Measurements from ENCODE around the gene URI1. TPM values are rescaled to one million over a fixed set of nuclear protein-coding genes. Genes with fewer than 3 reads are reported as not detected.
"Not testable (repeated sequence)": the region's sequence is repeated elsewhere in the genome, so short reads cannot be mapped to it uniquely, and the experiment has no call there.

Gene URI1, protein sequence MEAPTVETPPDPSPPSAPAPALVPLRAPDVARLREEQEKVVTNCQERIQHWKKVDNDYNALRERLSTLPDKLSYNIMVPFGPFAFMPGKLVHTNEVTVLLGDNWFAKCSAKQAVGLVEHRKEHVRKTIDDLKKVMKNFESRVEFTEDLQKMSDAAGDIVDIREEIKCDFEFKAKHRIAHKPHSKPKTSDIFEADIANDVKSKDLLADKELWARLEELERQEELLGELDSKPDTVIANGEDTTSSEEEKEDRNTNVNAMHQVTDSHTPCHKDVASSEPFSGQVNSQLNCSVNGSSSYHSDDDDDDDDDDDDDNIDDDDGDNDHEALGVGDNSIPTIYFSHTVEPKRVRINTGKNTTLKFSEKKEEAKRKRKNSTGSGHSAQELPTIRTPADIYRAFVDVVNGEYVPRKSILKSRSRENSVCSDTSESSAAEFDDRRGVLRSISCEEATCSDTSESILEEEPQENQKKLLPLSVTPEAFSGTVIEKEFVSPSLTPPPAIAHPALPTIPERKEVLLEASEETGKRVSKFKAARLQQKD
- 10 to 100 TPM; 21.8 to 35.1 (median 32.5) TPM for polyA plus RNA-seq

GRCh38 chr19:29941828-29942403 lies at the start of gene URI1:
Gene URI1 (plus strand): TSS chr19:29942239. CDS start chr19:29942548, 309 bp downstream.
- WGBS, 3 donors = 0% methylated on average over 43 to 59 of the region's 59 CpGs
- no peak within 1 kb of the TSS for H3K27ac ChIP-seq (ENCODE audit: low read depth, low read length)

DNA sequence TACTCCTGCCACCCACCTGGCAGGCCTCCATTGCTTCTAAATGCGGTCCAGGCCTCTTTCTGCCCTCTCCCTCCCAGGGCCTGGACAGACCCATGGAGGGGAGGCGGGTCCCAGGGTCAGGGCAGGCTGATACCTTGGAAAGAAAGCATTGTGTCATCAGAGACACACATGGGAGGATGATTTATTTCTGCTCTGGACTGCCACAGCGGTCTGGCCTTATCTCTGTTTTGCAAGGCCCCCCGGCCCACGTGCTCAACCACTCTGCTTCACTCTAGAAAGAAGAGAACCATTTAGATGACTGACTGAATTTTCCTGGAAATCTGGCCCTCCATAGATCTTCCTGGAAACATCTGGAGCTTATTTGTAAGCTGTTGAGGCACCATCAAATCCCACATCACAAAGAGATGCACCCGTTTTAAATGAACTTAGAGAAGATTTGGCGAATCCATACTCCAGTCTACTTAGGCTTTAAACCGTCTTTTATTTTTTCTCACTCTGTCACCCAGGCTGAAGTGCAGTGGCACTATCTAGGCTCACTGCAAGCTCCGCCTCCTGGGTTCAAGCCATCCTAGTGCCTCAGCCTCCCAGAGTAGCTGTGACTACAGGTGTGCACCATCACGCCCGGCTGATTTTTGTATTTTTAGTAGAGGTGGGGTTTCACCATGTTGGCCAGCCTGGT lies 48.3 kb upstream of the URI1 start:
- H3K27ac ChIP-seq (ENCODE audit: low read depth, low read length) = no peak overlapping the region
- WGBS, 3 donors = 47 to 65% (median 48%) methylated on average over 11 of the region's 11 CpGs

DNA sequence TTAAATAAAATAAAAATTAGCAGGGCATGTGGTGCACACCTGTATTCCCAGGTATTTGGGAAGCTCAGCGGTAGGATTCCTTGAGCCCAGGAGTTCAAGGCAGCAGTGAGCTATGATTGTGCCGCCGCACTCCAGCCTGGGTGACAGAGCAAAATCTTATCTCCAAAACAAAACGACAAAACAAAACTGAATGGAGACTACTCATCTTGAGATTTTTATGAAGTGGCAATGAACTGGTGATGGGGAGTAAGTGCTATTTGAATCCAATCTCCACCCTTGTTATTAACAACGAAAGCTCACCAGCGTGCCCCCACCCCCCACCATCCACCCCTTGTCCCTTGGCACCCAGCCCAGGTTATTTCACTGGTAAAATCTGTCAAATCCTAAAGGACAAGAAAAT lies 45.2 kb upstream of the URI1 start:
- WGBS, 3 donors = 48 to 59% (median 56%) methylated on average over 6 of the region's 6 CpGs
- no peak overlapping the region for H3K27ac ChIP-seq (ENCODE audit: low read depth, low read length)

DNA sequence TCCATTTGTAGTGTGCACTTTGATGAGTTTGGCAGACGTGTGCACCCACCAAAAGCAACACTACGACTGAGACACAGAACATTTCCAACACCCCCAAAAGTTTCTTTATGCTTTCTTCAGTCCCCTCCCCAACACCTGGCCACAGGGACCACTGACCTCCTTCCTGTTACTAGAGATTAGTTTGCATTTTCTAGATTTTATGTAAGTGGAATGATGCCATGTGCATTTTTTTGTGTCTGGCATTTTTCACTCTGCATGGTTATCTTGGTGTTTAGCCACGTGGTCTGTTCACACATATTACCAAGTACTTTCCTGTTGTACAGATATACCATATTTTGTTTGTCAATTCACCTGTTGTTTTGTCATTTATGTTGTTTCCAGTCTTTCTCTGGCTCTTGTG lies 44.6 kb upstream of the URI1 start:
- 53 to 58% (median 55%) methylated on average over 3 of the region's 3 CpGs for WGBS, 3 donors
- no peak overlapping the region for H3K27ac ChIP-seq (ENCODE audit: low read depth, low read length)

DNA sequence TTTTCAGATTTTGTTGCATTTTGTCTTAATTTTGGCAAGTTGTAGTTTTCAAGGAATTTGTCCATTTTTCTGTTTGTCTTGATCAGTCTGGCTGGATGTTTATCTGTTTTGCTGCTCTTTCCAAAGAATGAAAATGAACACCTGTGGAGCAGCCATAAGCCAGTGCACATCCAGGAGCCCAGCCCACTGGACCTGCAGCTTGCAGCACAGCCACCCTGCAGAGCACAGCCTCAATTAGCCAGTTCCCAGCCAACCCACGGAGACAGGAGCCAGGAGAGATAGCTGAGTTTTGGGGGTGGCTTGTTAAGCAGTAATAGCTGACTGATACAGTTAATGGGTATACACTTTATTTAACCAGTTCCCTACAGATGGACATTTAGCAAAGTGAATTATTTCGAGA lies 38.0 kb upstream of the URI1 start:
- no peak overlapping the region for H3K27ac ChIP-seq (ENCODE audit: low read depth, low read length)
- 56 to 87% (median 85%) methylated on average over 2 of the region's 2 CpGs for WGBS, 3 donors

DNA sequence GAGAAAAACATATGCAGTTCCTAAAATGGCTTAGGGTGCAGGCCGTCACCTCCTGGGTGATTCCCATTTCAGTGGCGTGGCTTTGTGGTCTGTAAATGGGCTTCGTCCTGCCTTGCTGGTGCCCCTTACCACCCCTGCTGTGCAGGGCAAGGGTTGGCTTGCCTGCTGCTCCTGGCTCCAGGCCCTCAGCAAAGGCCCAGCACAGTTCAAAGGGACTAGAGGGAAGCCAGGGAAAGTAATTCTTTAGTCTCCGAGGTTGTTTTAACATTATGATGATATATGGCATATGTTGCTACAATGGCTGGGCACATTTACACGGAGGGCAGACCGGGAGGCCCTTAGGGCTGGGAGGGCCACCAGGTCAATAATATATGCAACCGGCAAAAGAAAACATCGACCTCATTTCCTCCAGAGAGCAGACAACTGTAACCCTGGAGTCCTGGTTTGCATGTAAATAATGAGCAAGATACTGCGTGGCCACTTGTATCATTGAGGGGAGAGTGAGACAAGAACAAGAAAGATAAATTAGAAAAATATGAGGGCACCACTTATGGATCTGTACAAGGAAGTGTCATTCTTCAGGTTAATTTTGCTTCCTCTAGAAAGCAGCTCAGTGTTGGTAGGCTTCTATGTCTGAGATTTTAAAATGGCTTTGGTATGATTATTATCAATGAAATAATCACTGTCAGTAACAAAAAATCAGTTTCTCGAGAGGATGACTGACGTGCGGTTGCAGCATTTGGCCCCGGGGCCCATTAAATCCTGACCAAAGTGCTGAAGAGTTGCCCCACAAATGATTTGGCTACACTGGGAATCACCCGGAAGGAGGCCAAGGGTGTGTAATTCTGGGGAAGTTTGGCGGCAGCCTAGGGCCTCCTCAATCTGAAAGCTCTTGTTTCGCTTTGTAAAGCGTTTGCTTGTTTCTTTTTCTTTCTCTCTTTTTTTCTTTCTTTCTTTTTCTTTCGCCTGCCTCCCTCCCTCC lies 32.8 kb upstream of the URI1 start:
- WGBS, 3 donors = 52 to 70% (median 62%) methylated on average over 18 of the region's 18 CpGs
- no peak overlapping the region for H3K27ac ChIP-seq (ENCODE audit: low read depth, low read length)

- 38 to 55% (median 46%) methylated on average over 3 of the region's 3 CpGs for WGBS, 3 donors
- H3K27ac ChIP-seq (ENCODE audit: low read depth, low read length) = no peak overlapping the region
These were observed 27.1 kb upstream of the URI1 start for GRCh38 chr19:29914933-29915332.

DNA sequence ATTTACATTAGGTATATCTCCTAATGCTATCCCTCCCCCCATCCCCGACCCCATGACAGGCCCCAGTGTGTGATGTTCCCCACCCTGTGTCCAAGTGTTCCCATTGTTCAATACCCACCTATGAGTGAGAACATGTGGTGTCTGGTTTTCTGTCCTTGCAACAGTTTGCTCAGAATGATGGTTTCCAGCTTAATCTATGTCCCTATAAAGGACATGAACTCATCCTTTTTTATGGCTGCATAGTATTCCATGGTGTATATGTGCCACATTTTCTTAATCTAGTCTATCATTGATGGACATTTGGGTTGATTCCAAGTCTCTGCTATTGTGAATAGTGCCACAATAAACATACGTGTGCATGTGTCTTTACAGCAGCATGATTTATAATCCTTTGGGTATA lies 26.2 kb upstream of the URI1 start:
- WGBS, 3 donors = 72 to 82% (median 81%) methylated on average over 2 of the region's 2 CpGs
- H3K27ac ChIP-seq (ENCODE audit: low read depth, low read length) = not testable (repeated sequence)

DNA sequence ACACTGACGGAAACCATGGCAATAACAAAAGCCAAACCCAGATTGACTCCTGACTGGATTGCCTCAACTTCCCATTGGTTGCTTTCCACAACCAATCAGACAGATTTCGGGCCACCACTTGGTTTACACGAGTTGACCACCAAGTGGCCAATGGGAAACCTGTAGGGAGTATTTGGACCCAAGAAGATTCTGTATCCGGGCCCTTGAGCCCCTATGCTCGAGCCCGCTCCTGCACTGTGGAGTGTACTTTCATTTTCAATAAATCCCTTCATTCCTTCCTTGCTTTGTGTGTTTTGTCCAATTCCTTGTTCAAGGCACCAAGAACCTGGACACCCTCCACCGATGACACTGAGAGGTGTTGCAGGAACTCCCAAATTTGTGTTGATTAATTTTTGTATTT lies 24.1 kb upstream of the URI1 start:
- H3K27ac ChIP-seq (ENCODE audit: low read depth, low read length) = no peak overlapping the region
- 79 to 86% (median 85%) methylated on average over 7 of the region's 7 CpGs for WGBS, 3 donors

DNA sequence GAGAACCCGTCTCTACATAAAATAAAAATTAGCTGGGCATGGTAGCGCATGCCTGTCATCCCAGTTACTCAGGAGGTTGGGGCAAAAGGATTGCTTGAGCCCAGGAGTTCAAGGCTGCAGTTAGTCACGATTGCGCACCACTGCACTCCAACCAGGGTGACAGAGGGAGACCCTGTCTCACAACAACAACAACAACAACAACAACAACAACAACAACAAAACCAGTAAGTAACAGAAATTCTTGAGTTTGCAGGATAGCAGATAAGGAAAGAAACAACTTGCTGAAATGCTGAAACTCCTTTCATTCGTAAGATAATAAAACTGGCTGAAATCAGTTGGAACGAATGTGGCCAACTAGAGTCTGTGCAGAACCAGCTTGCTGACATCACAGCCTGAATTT lies 23.1 kb upstream of the URI1 start:
- H3K27ac ChIP-seq (ENCODE audit: low read depth, low read length) = no peak overlapping the region
- WGBS, 3 donors = 77 to 84% (median 80%) methylated on average over 6 of the region's 6 CpGs

GRCh38 chr19:29922972-29923371 lies 19.1 kb upstream of the URI1 start:
- 83 to 97% (median 93%) methylated on average over 4 of the region's 4 CpGs for WGBS, 3 donors
- no peak overlapping the region for H3K27ac ChIP-seq (ENCODE audit: low read depth, low read length)

DNA sequence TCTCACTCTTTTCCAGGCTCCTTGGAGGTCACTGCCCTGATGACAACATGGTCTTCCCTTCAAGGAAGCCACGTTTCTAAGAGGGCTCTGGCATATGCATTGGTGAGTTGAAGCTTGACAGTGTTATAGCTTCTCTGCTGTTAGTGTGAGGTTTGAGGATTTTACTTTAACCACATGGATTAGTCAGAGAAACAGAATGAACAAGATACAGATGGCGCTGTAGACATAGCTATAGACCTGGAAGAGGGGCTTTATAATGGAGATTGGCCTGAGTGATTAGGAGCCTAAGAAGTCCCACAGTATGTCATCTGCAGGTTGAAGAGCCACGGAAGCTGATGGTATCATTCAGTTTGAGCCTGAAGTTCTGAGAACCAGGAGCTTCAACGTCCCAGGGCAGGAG lies 18.4 kb upstream of the URI1 start:
- H3K27ac ChIP-seq (ENCODE audit: low read depth, low read length) = no peak overlapping the region
- WGBS, 3 donors = 70 to 73% (median 71%) methylated on average over 4 of the region's 4 CpGs

DNA sequence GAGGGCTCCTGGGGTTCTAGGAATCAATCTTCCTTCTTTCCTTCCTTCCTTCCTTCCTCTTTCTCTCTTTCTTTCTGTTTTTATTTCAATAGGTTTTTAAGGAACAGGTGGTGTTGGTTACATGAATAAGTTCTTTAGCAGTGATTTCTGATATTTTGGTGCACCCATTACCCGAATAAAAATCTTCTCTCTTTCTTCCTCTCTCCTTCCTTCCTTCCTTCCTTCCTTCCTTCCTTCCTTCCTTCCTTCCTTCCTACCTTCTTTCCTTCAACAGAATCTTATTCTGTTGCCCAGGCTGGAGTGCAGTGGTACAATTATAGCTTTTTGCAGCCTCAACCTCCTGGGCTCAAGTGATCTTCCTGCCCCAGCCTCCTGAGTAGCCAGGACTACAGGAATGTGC lies 16.0 kb upstream of the URI1 start:
- H3K27ac ChIP-seq (ENCODE audit: low read depth, low read length) = no peak overlapping the region
- WGBS, 3 donors = 63 to 67% (median 64%) methylated on average over 1 of the region's 1 CpG

GRCh38 chr19:29926801-29927200 lies 15.2 kb upstream of the URI1 start:
- 77 to 79% (median 78%) methylated on average over 5 of the region's 5 CpGs for WGBS, 3 donors

DNA sequence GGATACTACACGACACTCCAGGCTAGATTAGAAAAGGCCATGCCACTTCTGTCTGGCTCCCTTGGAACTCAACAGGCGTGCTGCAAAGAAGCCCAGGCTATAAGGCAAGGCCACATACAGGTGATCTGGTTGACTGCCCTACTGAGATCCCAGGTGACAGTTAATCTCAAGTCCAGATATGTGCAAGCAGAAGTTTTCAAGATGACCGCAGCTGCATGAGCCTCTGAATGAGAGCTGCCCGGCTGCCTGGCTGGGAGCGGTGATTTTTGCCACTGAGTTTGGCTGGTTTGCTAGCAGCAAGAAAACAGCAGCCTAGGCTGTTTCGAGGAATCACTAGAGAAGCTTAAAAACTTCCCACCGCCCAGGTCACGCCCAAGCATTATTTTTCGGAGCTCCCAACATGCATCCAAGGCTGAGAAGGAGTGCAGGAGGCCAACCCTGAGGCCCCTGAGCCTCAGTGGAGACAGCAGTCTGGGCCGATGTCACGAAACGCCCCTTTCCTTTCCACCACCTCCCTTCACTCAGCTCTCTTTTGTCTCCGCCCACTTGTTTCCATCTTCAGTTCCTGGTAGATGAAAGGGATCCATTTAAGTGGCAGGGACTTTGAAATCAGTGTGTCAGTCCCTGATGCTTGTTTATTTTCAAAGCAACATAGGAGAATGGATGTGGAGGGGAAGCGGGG lies 14.0 kb upstream of the URI1 start:
- H3K27ac ChIP-seq (ENCODE audit: low read depth, low read length) = no peak overlapping the region
- WGBS, 3 donors = 55 to 67% (median 66%) methylated on average over 14 of the region's 14 CpGs

More at GRCh38 chr19:29926801-29927200, 15.2 kb upstream of the URI1 start:
- no peak overlapping the region for H3K27ac ChIP-seq (ENCODE audit: low read depth, low read length)

GRCh38 chr19:29928831-29929230 lies 13.2 kb upstream of the URI1 start:
- no peak overlapping the region for H3K27ac ChIP-seq (ENCODE audit: low read depth, low read length)
- WGBS, 3 donors = 48 to 74% (median 58%) methylated on average over 1 of the region's 1 CpG

GRCh38 chr19:29934257-29934656 lies 7.8 kb upstream of the URI1 start:
- no peak overlapping the region for H3K27ac ChIP-seq (ENCODE audit: low read depth, low read length)
- WGBS, 3 donors = 52 to 89% (median 85%) methylated on average over 3 of the region's 3 CpGs

GRCh38 chr19:29934781-29935180 lies 7.3 kb upstream of the URI1 start:
- WGBS, 3 donors = 90 to 100% (median 95%) methylated on average over 1 of the region's 1 CpG
- no peak overlapping the region for H3K27ac ChIP-seq (ENCODE audit: low read depth, low read length)
